ENCODE results near the gene LSR.

GRCh38 chr19:35314858-35315470 is 66.2 kb downstream of the LSR start:
- TF ChIP-seq POLR2A (IDR thresholded peaks at IDR 0.05): no peak
- no peak for TF ChIP-seq CTCF (IDR thresholded peaks at IDR 0.05)
